H54 (cell line): Measurements from ENCODE around the gene FCHO1.
A peak's percentile ranks its signal among the peaks of the same experiment; 100 is the strongest.

Experiments used
- DNase-seq: peaks from one replicate; pipeline ENCODE4 v3.0.0; 2011; ENCODE audit warnings: low spot score, mixed read lengths; ENCODE audit not compliant: insufficient read length
- FAIRE-seq: peaks from 3 replicates; lab custom pipeline; 2011; peaks lifted over from hg19 to GRCh38; lab: Jason Lieb, UNC
- POLR2A ChIP-seq: IDR thresholded peaks from 2 replicates; pipeline ENCODE4 v1.6.1; 2011; ENCODE audit warnings: low read depth, mild to moderate bottlenecking, low read length

Gene FCHO1

GRCh38 chr19:17751103-17751911, at the start of gene FCHO1:
Gene FCHO1 (plus strand): TSS chr19:17751477. CDS start chr19:17755165, 3,688 bp downstream.
- TF ChIP-seq POLR2A = no peak
- no peak for FAIRE-seq
- DNase-seq = no peak

DNA sequence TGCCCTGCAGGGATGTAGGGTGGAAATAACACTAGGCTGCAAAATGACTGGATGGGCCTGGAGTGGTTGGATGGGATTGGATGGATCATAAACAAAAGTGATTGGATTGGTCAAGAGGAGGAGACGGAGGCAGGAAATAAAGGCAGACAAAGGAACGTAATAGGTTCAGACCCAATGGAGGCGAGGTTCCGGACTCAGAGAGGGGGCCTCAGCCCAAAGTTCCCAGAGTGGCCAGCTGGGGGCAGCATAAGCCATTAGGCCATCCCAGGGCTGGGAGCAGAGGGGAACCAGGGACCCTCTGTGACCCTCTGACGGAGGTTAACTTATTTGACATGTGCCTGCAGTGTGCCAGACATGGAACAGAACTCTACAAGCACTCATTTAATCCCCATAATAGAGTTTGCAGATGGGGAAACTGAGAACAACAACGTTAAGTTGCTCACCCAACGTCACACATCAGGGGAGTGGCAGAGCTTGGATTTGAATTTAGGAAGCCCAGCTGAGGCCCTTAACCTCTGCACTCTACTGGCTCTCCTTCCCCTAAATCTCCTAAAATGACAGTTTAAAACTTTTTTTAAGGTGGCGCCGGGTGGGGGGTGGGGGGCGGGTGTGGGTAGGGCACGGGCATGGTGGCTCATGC, 47.3 kb upstream of the FCHO1 start:
- no peak for TF ChIP-seq POLR2A
- FAIRE-seq (no peak), DNase-seq (no peak)

DNA sequence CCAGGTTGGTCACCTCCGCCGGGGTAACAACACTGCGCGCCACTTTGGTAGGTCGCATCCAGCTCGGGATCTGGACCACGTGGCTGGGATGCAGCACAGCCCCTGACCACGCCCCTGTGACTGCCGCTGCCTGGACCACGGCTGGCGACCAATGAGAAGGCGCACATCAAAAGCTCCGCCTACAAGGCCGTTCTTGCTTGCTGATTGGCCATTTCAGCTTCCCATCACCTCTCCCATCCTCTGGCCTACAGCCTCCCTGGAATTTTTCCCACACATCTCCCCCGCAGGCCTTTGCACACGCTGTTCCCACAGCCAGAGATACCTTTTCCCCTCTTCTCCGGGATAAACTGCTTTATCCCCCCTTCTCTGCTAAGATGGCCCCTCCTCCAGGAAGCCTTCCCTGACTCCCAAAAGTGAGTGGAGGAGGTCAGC, 44.5 kb upstream of the FCHO1 start:
- FAIRE-seq (no peak), DNase-seq (no peak)
- no peak for TF ChIP-seq POLR2A

GRCh38 chr19:17711851-17712250, 39.4 kb upstream of the FCHO1 start:
- DNase-seq (no peak), FAIRE-seq (no peak)
- TF ChIP-seq POLR2A = no peak

- FAIRE-seq (no peak), DNase-seq (no peak)
- no peak for TF ChIP-seq POLR2A
Observed at GRCh38 chr19:17716309-17716929, 34.9 kb upstream of the FCHO1 start.

GRCh38 chr19:17718550-17718946, 32.7 kb upstream of the FCHO1 start:
- DNase-seq (no peak), FAIRE-seq (no peak)
- no peak for TF ChIP-seq POLR2A

DNA sequence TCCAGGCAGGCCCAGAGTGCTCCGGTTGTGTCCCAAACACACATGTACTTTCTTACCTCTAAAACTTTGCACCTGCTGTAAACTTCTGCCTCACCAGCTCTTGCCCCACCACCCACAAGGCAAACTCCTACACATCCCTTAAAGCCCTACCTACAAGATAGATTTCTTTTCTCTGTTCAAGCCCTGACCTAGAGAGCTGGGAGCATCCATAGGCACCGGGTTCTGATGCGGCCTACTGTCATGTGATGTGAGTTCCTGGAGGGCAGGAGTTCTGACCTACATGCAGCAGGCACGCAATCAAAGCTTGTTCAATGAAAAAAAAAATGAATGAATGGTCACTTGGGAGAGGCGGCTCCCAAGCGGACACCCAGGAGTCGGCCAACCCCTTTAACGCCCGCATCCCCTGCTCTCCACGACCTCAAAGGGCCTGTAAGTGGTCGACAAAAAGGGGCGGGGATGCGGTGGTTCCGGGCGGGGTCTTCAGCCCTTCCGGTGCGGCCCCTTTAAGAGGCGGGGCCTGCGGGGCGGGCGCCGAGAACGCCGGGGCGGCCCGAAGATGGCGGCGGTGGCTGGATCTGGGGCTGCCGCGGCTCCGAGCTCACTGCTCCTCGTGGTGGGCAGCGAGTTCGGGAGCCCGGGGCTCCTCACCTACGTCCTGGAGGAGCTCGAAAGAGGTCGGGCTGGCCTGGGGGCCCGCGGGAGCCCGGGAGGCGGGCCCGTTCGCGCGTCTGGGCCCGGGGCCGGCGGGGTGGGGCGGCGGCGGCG, 32.1 kb upstream of the FCHO1 start, which contains the start of gene MAP1S:
Gene MAP1S (plus strand): TSS at position 534 of the 765 bp plus-strand sequence. CDS start 23 bp downstream, at position 557.
- peak; percentile 75 for DNase-seq

DNA sequence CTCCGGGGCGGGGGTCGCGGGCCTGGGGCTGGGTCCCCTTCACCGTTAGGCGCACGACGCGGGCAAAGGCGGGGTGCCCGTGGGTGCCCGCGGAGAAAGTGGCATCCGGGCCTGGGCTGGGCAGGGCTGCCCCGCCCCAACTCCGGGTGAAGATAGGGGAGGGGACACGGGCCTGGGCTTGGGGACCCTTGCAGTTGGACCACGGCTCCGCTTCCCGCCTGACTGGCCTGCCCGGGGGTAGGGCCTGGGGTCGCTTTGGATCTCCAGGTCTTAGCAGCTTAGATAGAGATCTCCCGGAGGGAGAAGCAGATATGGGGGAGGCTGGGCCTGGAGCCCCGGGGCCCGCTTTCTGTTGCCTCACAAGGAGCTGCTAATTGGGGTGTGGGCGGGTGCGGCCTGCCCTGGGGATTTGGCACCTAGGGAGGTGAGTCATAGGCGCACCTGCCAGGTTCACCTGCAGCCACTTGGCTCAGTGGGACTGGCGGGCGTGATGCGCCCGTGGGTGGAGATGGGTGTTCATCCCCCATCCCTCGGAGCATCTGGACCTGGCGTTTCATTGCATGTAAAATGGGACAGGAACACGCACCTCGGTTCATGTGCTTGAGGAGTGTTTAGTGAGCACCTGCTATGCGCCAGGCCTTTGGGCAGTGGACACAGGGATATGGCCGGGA, 31.4 kb upstream of the FCHO1 start:
- no peak for FAIRE-seq

More for the DNA sequence above, 32.1 kb upstream of the FCHO1 start, which contains the start of gene MAP1S:
- FAIRE-seq = no peak
- TF ChIP-seq POLR2A = peak; percentile 83

GRCh38 chr19:17720440-17720839, 30.8 kb upstream of the FCHO1 start:
- DNase-seq = no peak
- TF ChIP-seq POLR2A = no peak
- FAIRE-seq = no peak

More for the DNA sequence above, 31.4 kb upstream of the FCHO1 start:
- TF ChIP-seq POLR2A = no peak
- DNase-seq = no peak

DNA sequence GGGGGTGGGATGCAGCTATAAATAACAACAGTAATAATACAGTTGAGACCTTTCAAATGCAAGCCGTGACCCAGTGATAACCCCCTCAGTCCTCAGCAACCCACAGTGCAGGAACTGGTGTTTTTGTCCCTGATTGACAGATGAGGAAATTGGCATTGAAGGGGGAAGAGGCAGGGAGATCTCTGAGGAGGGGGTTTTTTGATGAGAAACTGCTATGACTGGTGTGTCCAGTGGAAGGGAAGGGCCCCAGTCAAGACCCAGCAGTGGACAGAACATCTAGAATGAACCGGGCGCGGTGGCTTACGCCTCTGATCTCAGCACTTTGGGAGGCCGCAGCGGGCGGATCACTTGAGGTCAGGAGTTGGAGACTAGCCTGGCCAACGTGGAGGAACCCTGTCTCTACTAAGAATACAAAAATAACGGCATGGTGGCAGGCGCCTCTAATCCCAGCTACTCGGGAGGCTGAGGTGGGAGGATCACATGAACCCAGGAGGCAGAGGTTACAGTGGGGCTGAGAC, 30.1 kb upstream of the FCHO1 start:
- DNase-seq (no peak), FAIRE-seq (no peak)
- TF ChIP-seq POLR2A = no peak

DNA sequence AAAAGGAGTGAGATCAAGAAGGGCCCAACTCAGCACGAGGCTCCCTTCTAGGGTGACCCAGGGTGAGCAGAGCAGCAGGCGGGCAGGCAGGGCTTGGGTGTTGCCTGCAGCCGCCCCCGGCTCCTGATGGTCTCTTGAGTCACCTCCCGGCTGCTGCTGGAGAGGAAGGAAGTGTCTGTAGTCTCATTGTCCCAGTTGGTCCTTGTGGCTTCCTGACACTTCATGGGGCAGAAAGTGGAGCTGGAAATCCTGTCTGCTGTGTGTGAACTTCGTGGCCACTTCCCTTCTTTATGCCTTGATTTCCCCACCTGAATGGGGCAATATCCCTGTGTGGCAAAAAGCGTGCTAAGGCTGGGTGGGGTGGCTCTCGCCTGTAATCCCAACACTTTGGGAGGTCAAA, 29.5 kb upstream of the FCHO1 start:
- no peak for TF ChIP-seq POLR2A
- DNase-seq (peak; percentile 97), FAIRE-seq (no peak)

GRCh38 chr19:17722655-17723240, 28.5 kb upstream of the FCHO1 start:
- FAIRE-seq = no peak
- TF ChIP-seq POLR2A = no peak
- DNase-seq = no peak
